ENCODE data around the gene SIL1.

SIL1 gene

GRCh38 chr5:138938526-138938925 lies 259.6 kb downstream of the SIL1 start:
- H3K27me3 Mint-ChIP-seq = no peaks in the 10 kb centered on the region
- no peak overlapping the region for H3K27ac Mint-ChIP-seq
- H3K36me3 Mint-ChIP-seq = peaks cover 5% of the 10 kb centered on the region
- H3K9me3 Mint-ChIP-seq (ENCODE audit: low read depth) = no peaks in the 10 kb centered on the region
- H3K4me3 Mint-ChIP-seq = no peak overlapping the region
- peaks cover 7% of the 10 kb centered on the region for H3K4me1 Mint-ChIP-seq (ENCODE audit: low read depth)

- Mint-ChIP-seq H3K36me3 (peaks cover 5% of the 10 kb centered on the region), H3K27me3 (no peaks in the 10 kb centered on the region), H3K27ac (no peak overlapping the region), H3K4me3 (no peak overlapping the region), H3K4me1 (ENCODE audit: low read depth) (peaks cover 7% of the 10 kb centered on the region), H3K9me3 (ENCODE audit: low read depth) (no peaks in the 10 kb centered on the region)
Observed at GRCh38 chr5:138937392-138938387, 260.5 kb downstream of the SIL1 start.

- no peaks in the 10 kb centered on the region for H3K9me3 Mint-ChIP-seq (ENCODE audit: low read depth)
- peaks cover 7% of the 10 kb centered on the region for H3K4me1 Mint-ChIP-seq (ENCODE audit: low read depth)
- H3K27me3 Mint-ChIP-seq = no peaks in the 10 kb centered on the region
- no peak overlapping the region for H3K4me3 Mint-ChIP-seq
- H3K27ac Mint-ChIP-seq = no peak overlapping the region
- H3K36me3 Mint-ChIP-seq = peaks cover 5% of the 10 kb centered on the region
Observed at GRCh38 chr5:138936968-138937345, 261.2 kb downstream of the SIL1 start.

GRCh38 chr5:138936225-138936967 lies 261.8 kb downstream of the SIL1 start:
- H3K27ac Mint-ChIP-seq = no peak overlapping the region
- no peaks in the 10 kb centered on the region for H3K27me3 Mint-ChIP-seq
- peaks cover 4% of the 10 kb centered on the region for H3K4me1 Mint-ChIP-seq (ENCODE audit: low read depth)
- no peaks in the 10 kb centered on the region for H3K9me3 Mint-ChIP-seq (ENCODE audit: low read depth)
- no peak overlapping the region for H3K4me3 Mint-ChIP-seq
- no peaks in the 10 kb centered on the region for H3K36me3 Mint-ChIP-seq

- H3K4me3 Mint-ChIP-seq = no peak overlapping the region
- H3K36me3 Mint-ChIP-seq = no peaks in the 10 kb centered on the region
- no peaks in the 10 kb centered on the region for H3K4me1 Mint-ChIP-seq (ENCODE audit: low read depth)
- H3K9me3 Mint-ChIP-seq (ENCODE audit: low read depth) = no peaks in the 10 kb centered on the region
- H3K27me3 Mint-ChIP-seq = no peaks in the 10 kb centered on the region
- H3K27ac Mint-ChIP-seq = no peak overlapping the region
Observed at GRCh38 chr5:138935466-138935865, 262.7 kb downstream of the SIL1 start.

GRCh38 chr5:138934971-138935370 lies 263.2 kb downstream of the SIL1 start:
- H3K4me1 Mint-ChIP-seq (ENCODE audit: low read depth) = no peaks in the 10 kb centered on the region
- no peaks in the 10 kb centered on the region for H3K36me3 Mint-ChIP-seq
- H3K4me3 Mint-ChIP-seq = no peak overlapping the region
- H3K27me3 Mint-ChIP-seq = no peaks in the 10 kb centered on the region
- H3K27ac Mint-ChIP-seq = no peak overlapping the region
- no peaks in the 10 kb centered on the region for H3K9me3 Mint-ChIP-seq (ENCODE audit: low read depth)

GRCh38 chr5:138933522-138934290 lies 264.5 kb downstream of the SIL1 start:
- no peaks in the 10 kb centered on the region for H3K9me3 Mint-ChIP-seq (ENCODE audit: low read depth)
- no peak overlapping the region for H3K27ac Mint-ChIP-seq
- no peaks in the 10 kb centered on the region for H3K36me3 Mint-ChIP-seq
- H3K27me3 Mint-ChIP-seq = no peaks in the 10 kb centered on the region
- H3K4me1 Mint-ChIP-seq (ENCODE audit: low read depth) = no peaks in the 10 kb centered on the region
- no peak overlapping the region for H3K4me3 Mint-ChIP-seq

GRCh38 chr5:138932171-138932810 lies 265.9 kb downstream of the SIL1 start:
- no peak overlapping the region for H3K4me3 Mint-ChIP-seq
- no peaks in the 10 kb centered on the region for H3K27me3 Mint-ChIP-seq
- H3K9me3 Mint-ChIP-seq (ENCODE audit: low read depth) = no peaks in the 10 kb centered on the region
- H3K4me1 Mint-ChIP-seq (ENCODE audit: low read depth) = no peaks in the 10 kb centered on the region
- H3K36me3 Mint-ChIP-seq = no peaks in the 10 kb centered on the region
- no peak overlapping the region for H3K27ac Mint-ChIP-seq

- Mint-ChIP-seq H3K9me3 (ENCODE audit: low read depth) (no peaks in the 10 kb centered on the region), H3K27me3 (no peaks in the 10 kb centered on the region), H3K27ac (no peak overlapping the region), H3K4me3 (no peak overlapping the region), H3K36me3 (no peaks in the 10 kb centered on the region), H3K4me1 (ENCODE audit: low read depth) (no peaks in the 10 kb centered on the region)
Observed at GRCh38 chr5:138930371-138931097, 267.6 kb downstream of the SIL1 start.

- Mint-ChIP-seq H3K4me1 (ENCODE audit: low read depth) (no peaks in the 10 kb centered on the region), H3K27me3 (no peaks in the 10 kb centered on the region), H3K27ac (no peak overlapping the region), H3K4me3 (no peak overlapping the region), H3K9me3 (ENCODE audit: low read depth) (no peaks in the 10 kb centered on the region), H3K36me3 (no peaks in the 10 kb centered on the region)
Observed at GRCh38 chr5:138929571-138929955, 268.6 kb downstream of the SIL1 start.

- Mint-ChIP-seq H3K36me3 (no peaks in the 10 kb centered on the region), H3K27ac (no peak overlapping the region), H3K4me1 (ENCODE audit: low read depth) (no peaks in the 10 kb centered on the region), H3K4me3 (no peak overlapping the region), H3K9me3 (ENCODE audit: low read depth) (no peaks in the 10 kb centered on the region), H3K27me3 (peaks cover 2% of the 10 kb centered on the region)
Observed at GRCh38 chr5:138927979-138928378, 270.2 kb downstream of the SIL1 start.

GRCh38 chr5:138927544-138927943 lies 270.6 kb downstream of the SIL1 start:
- Mint-ChIP-seq H3K36me3 (no peaks in the 10 kb centered on the region), H3K27me3 (peaks cover 2% of the 10 kb centered on the region), H3K9me3 (ENCODE audit: low read depth) (no peaks in the 10 kb centered on the region), H3K27ac (no peak overlapping the region), H3K4me1 (ENCODE audit: low read depth) (no peaks in the 10 kb centered on the region), H3K4me3 (no peak overlapping the region)

- H3K4me3 Mint-ChIP-seq = no peak overlapping the region
- H3K9me3 Mint-ChIP-seq (ENCODE audit: low read depth) = no peaks in the 10 kb centered on the region
- peaks cover 4% of the 10 kb centered on the region for H3K27me3 Mint-ChIP-seq
- H3K27ac Mint-ChIP-seq = no peak overlapping the region
- no peaks in the 10 kb centered on the region for H3K36me3 Mint-ChIP-seq
- H3K4me1 Mint-ChIP-seq (ENCODE audit: low read depth) = no peaks in the 10 kb centered on the region
Observed at GRCh38 chr5:138926688-138927448, 271.3 kb downstream of the SIL1 start.

Data from activated naive CD8-positive, alpha-beta T cell (primary cell).